Peyer's patch (tissue), 4 donors: ENCODE data around the gene TKFC. TPM values are rescaled to one million over a fixed set of nuclear protein-coding genes. Genes with fewer than 3 reads are reported as not detected.

Experiments used
- DNase-seq, 3 donors: peaks; one replicate each; pipeline ENCODE4 v3.0.0-alpha.2; 2017 to 2019
- H3K27ac ChIP-seq, 4 donors: fragments of 200-600 bp; sonication (generic); one replicate each; pipeline ENCODE4 v1.5.1; 2016 to 2019
- H3K27me3 ChIP-seq, 2 donors: fragments of 200-600 bp; sonication (generic); one replicate each; pipeline ENCODE4 v1.5.1; 2019
- H3K36me3 ChIP-seq, 3 donors: fragments of 200-600 bp; sonication (generic); one replicate each; pipeline ENCODE4 v1.5.1; 2016 to 2019
- H3K4me1 ChIP-seq, 4 donors: fragments of 200-600 bp; sonication (generic); one replicate each; pipeline ENCODE4 v1.5.1; 2016 to 2019
- H3K4me3 ChIP-seq, 4 donors: fragments of 200-600 bp; sonication (generic); 1 replicate in 3 of 4; 2 replicates in 1 of 4; pipeline ENCODE4 v1.5.1; 2016 to 2019; ENCODE audit warnings: mild to moderate bottlenecking in 1 of 4
- H3K9me3 ChIP-seq, 4 donors: fragments of 200-600 bp; sonication (generic); one replicate each; pipeline ENCODE4 v1.5.1; 2016 to 2019; ENCODE audit warnings: mild to moderate bottlenecking in 1 of 4
- CTCF ChIP-seq, 6 experiments: fragments of 450-650 bp in 4 of 6; fragments of 200-600 bp in 2 of 6; sonication (generic) in 1 of 6; IDR thresholded peaks; one replicate each; pipeline ENCODE4 v1.5.1; 2017 to 2019; ENCODE audit warnings: antibody characterized with exemption in 6 of 6, mild to moderate bottlenecking in 3 of 6, moderate library complexity in 1 of 6
- POLR2A ChIP-seq, 2 donors: fragments of 450-650 bp; IDR thresholded peaks; one replicate each; pipeline ENCODE4 v1.5.1; 2017; ENCODE audit warnings: antibody characterized with exemption in 2 of 2, mild to moderate bottlenecking in 2 of 2, moderate library complexity in 2 of 2
- total RNA-seq, 4 donors: library from RNA; depleted of rRNA; stranded (reverse); fragments of >200 nt; gene quantifications; one replicate each; pipeline ENCODE4 v1.1.0, GENCODE V29; 2016

TKFC gene
- total RNA-seq, 4 donors from 2014 or later: 172 to 755 (median 689) TPM

GRCh38 chr11:61358566-61358965, 25.5 kb downstream of the TKFC start:
- TF ChIP-seq POLR2A (IDR thresholded peaks at IDR 0.05) (no peak), CTCF (IDR thresholded peaks at IDR 0.05) (no peak)
- Histone ChIP-seq H3K27ac (peak overlapping the region in 2 of 4 donors; percentile 92 to 94), H3K36me3 (peaks cover 0 to 11% (median 0%) of the 10 kb centered on the region in 3 donors), H3K9me3 (no peaks in the 10 kb centered on the region), H3K4me1 (peaks cover 4 to 36% (median 22%) of the 10 kb centered on the region in 4 donors), H3K4me3 (no peak overlapping the region), H3K27me3 (no peaks in the 10 kb centered on the region)
- DNase-seq: no peak

- no peak for TF ChIP-seq CTCF (IDR thresholded peaks at IDR 0.05)
- TF ChIP-seq POLR2A (IDR thresholded peaks at IDR 0.05): no peak
- peaks cover 0 to 14% (median 0%) of the 10 kb centered on the region in 3 donors for H3K36me3 ChIP-seq
- peak overlapping the region; percentile 60 to 94 (median 80) for H3K27ac ChIP-seq
- peaks cover 4 to 27% (median 15%) of the 10 kb centered on the region in 4 donors for H3K4me1 ChIP-seq
- no peak for DNase-seq
- H3K27me3 ChIP-seq: no peaks in the 10 kb centered on the region
- H3K9me3 ChIP-seq: no peaks in the 10 kb centered on the region
- peak overlapping the region in 1 of 4 donors; percentile 55 for H3K4me3 ChIP-seq
Measured at GRCh38 chr11:61359516-61359915, 26.5 kb downstream of the TKFC start.

- peaks cover 3 to 32% (median 7%) of the 10 kb centered on the region in 4 donors for H3K4me1 ChIP-seq
- peak overlapping the region; percentile 92 to 98 (median 94) for H3K27ac ChIP-seq
- H3K36me3 ChIP-seq: peaks cover 0 to 29% (median 0%) of the 10 kb centered on the region in 3 donors
- H3K27me3 ChIP-seq: no peaks in the 10 kb centered on the region
- peak overlapping the region; percentile 55 to 73 (median 59) for H3K4me3 ChIP-seq
- DNase-seq: no peak
- no peaks in the 10 kb centered on the region for H3K9me3 ChIP-seq
- TF ChIP-seq CTCF (IDR thresholded peaks at IDR 0.05) (no peak), POLR2A (IDR thresholded peaks at IDR 0.05) (no peak)
Measured at GRCh38 chr11:61361237-61361740, 28.3 kb downstream of the TKFC start.

GRCh38 chr11:61361741-61362541, 28.9 kb downstream of the TKFC start, which contains the start of the genes CYB561A3 and TMEM138:
Gene CYB561A3, minus strand, starts transcription at chr11:61361882. Its CDS starts 5,169 bp downstream, at chr11:61356713.
Gene TMEM138, plus strand, starts transcription at chr11:61362374. Its CDS starts 2,017 bp downstream, at chr11:61364391.
- Histone ChIP-seq H3K36me3 (peaks cover 0 to 32% (median 4%) of the 10 kb centered on the region in 3 donors), H3K9me3 (no peaks in the 10 kb centered on the region), H3K4me1 (peaks cover 0 to 32% (median 4%) of the 10 kb centered on the region in 4 donors), H3K27ac (peak within 1 kb of the TSS; percentile 92 to 98 (median 94)), H3K27me3 (no peaks in the 10 kb centered on the region), H3K4me3 (peak within 1 kb of the TSS; percentile 55 to 73 (median 59))
- DNase-seq: peak; percentile 94 to 97 (median 94)
- TF ChIP-seq POLR2A (IDR thresholded peaks at IDR 0.05) (peak; percentile 91 to 95), CTCF (IDR thresholded peaks at IDR 0.05) (peak in 1 of 6 experiments; percentile 2)

- TF ChIP-seq CTCF (IDR thresholded peaks at IDR 0.05): no peak
- TF ChIP-seq POLR2A (IDR thresholded peaks at IDR 0.05): no peak
- DNase-seq: no peak
- Histone ChIP-seq H3K27ac (peak overlapping the region; percentile 92 to 98 (median 94)), H3K36me3 (peaks cover 0 to 38% (median 4%) of the 10 kb centered on the region in 3 donors), H3K9me3 (no peaks in the 10 kb centered on the region), H3K27me3 (no peaks in the 10 kb centered on the region), H3K4me3 (peak overlapping the region; percentile 55 to 73 (median 59)), H3K4me1 (peaks cover 0 to 32% (median 2%) of the 10 kb centered on the region in 4 donors)
Measured at GRCh38 chr11:61362542-61362875, 29.5 kb downstream of the TKFC start.
